SH-SY5Y (cell line): ENCODE measurements around the gene CD59.

Experiments
- GATA2 ChIP-seq: IDR thresholded peaks from 2 replicates; pipeline ENCODE4 v1.6.1; 2011; ENCODE audit warnings: mild to moderate bottlenecking, low read depth, low read length
- GATA3 ChIP-seq: IDR thresholded peaks from 2 replicates; pipeline ENCODE4 v1.6.1; 2011; ENCODE audit warnings: low read depth, mild to moderate bottlenecking, low read length, moderate library complexity

GRCh38 chr11:33697997-33698396 is 38.2 kb downstream of the CD59 start:
- TF ChIP-seq GATA3: no peak
- no peak for TF ChIP-seq GATA2
